ENCODE results near the gene PPP1R2. TPM values are rescaled to one million over a fixed set of nuclear protein-coding genes. Genes with fewer than 3 reads are reported as not detected.
"Not testable (repeated sequence)": the region's sequence is repeated elsewhere in the genome, so short reads cannot be mapped to it uniquely, and the experiment has no call there.

Gene PPP1R2
- total RNA-seq = 100 to 1,000 TPM in 1 of 9 donors, 10 to 100 TPM in 8; 35.8 to 179 (median 50.1) TPM
- 100 to 1,000 TPM in 1 of 3 donors, 10 to 100 TPM in 2; 13.6 to 107 (median 16.2) TPM for polyA plus RNA-seq
- long read RNA-seq, donor 1, transcript PPP1R2-206 (6 exons, 3,450 nt) = major isoform, 22 of 26 reads
- long read RNA-seq, donor 1, partial matches to known transcripts = 0 of 26 reads
- long read RNA-seq, donor 1, other reads (novel, unspliced or antisense) = 0 of 26 reads
- long read RNA-seq, donor 2, transcript PPP1R2-206 (6 exons, 3,450 nt) = major isoform, 14 of 15 reads
- long read RNA-seq, donor 2, partial matches to known transcripts = 0 of 15 reads
- long read RNA-seq, donor 2, other reads (novel, unspliced or antisense) = 0 of 15 reads
- long read RNA-seq, donor 3, transcript PPP1R2-206 (6 exons, 3,450 nt) = major isoform, 12 of 13 reads
- long read RNA-seq, donor 3, partial matches to known transcripts = 0 of 13 reads
- long read RNA-seq, donor 3, other reads (novel, unspliced or antisense) = 0 of 13 reads
- long read RNA-seq, donor 4, transcript PPP1R2-206 (6 exons, 3,450 nt) = major isoform, 34 of 41 reads
- long read RNA-seq, donor 4, partial matches to known transcripts = 4 of 41 reads
- long read RNA-seq, donor 4, other reads (novel, unspliced or antisense) = 3 of 41 reads
- long read RNA-seq, donor 5, transcript PPP1R2-206 (6 exons, 3,450 nt) = major isoform, 114 of 124 reads
- long read RNA-seq, donor 5, partial matches to known transcripts = 0 of 124 reads
- long read RNA-seq, donor 5, other reads (novel, unspliced or antisense) = 8 of 124 reads
- long read RNA-seq, donor 6, transcript PPP1R2-206 (6 exons, 3,450 nt) = major isoform, 16 of 27 reads
- long read RNA-seq, donor 6, partial matches to known transcripts = 4 of 27 reads
- long read RNA-seq, donor 6, other reads (novel, unspliced or antisense) = 3 of 27 reads
- long read RNA-seq, donor 7, transcript PPP1R2-206 (6 exons, 3,450 nt) = major isoform, 6 of 8 reads
- long read RNA-seq, donor 7, partial matches to known transcripts = 0 of 8 reads
- long read RNA-seq, donor 7, other reads (novel, unspliced or antisense) = 0 of 8 reads
- long read RNA-seq, donor 8, transcript PPP1R2-206 (6 exons, 3,450 nt) = major isoform, 19 of 23 reads
- long read RNA-seq, donor 8, partial matches to known transcripts = 0 of 23 reads
- long read RNA-seq, donor 8, other reads (novel, unspliced or antisense) = 0 of 23 reads
- long read RNA-seq, donor 9, transcript PPP1R2-206 (6 exons, 3,450 nt) = major isoform, 19 of 24 reads
- long read RNA-seq, donor 9, partial matches to known transcripts = 0 of 24 reads
- long read RNA-seq, donor 9, other reads (novel, unspliced or antisense) = 0 of 24 reads
- long read RNA-seq, donor 10, transcript PPP1R2-206 (6 exons, 3,450 nt) = major isoform, 14 of 14 reads
- long read RNA-seq, donor 10, partial matches to known transcripts = 0 of 14 reads
- long read RNA-seq, donor 10, other reads (novel, unspliced or antisense) = 0 of 14 reads

- TF ChIP-seq CTCF (IDR thresholded peaks at IDR 0.05) (no peak), POLR2A (IDR thresholded peaks at IDR 0.05) (peak; percentile 94 to 99)
- Histone ChIP-seq H3K36me3 (replicated peaks in 1 of 2) (no peaks in the 10 kb centered on the region), H3K4me1 (replicated peaks in 1 of 2) (peaks cover 12 to 42% of the 10 kb centered on the region in 2 donors), H3K27me3 (no peaks in the 10 kb centered on the region), H3K27ac (peak within 1 kb of the TSS; percentile 45 to 98 (median 83)), H3K9me3 (replicated peaks in 1 of 3) (no peaks in the 10 kb centered on the region), H3K4me3 (peak within 1 kb of the TSS; percentile 36 to 97 (median 74))
- intact Hi-C loops (cut with DNase I) = no loop called here
- peak; percentile 90 to 96 (median 94) for DNase-seq
- WGBS, 4 donors = 0 to 1% (median 0%) methylated on average over 17 to 95 of the region's 95 CpGs
Observed at GRCh38 chr3:195542698-195543499, at the start of gene PPP1R2. Gene PPP1R2, minus strand, starts transcription at chr3:195543325. Its CDS starts 300 bp downstream, at chr3:195543025.

- Histone ChIP-seq H3K4me1 (replicated peaks in 1 of 2) (no peaks in the 10 kb centered on the region), H3K9me3 (replicated peaks in 1 of 3) (no peaks in the 10 kb centered on the region), H3K27ac (no peak overlapping the region), H3K36me3 (replicated peaks in 1 of 2) (no peaks in the 10 kb centered on the region), H3K27me3 (no peaks in the 10 kb centered on the region), H3K4me3 (no peak overlapping the region)
- 57 to 80% (median 69%) methylated on average over 2 of the region's 2 CpGs for WGBS, 4 donors
- no peak for DNase-seq
- intact Hi-C loops (cut with DNase I) = no loop called here
- TF ChIP-seq POLR2A (IDR thresholded peaks at IDR 0.05) (no peak), CTCF (IDR thresholded peaks at IDR 0.05) (no peak)
Observed at GRCh38 chr3:195591852-195592251, 48.7 kb upstream of the PPP1R2 start.

GRCh38 chr3:195591220-195591619 lies 48.1 kb upstream of the PPP1R2 start:
- Histone ChIP-seq H3K9me3 (replicated peaks in 1 of 3) (no peaks in the 10 kb centered on the region), H3K4me3 (no peak overlapping the region), H3K27me3 (no peaks in the 10 kb centered on the region), H3K4me1 (replicated peaks in 1 of 2) (no peaks in the 10 kb centered on the region), H3K36me3 (replicated peaks in 1 of 2) (no peaks in the 10 kb centered on the region), H3K27ac (no peak overlapping the region)
- TF ChIP-seq CTCF (IDR thresholded peaks at IDR 0.05) = no peak
- no peak for TF ChIP-seq POLR2A (IDR thresholded peaks at IDR 0.05)
- 37 to 58% (median 47%) methylated on average over 3 to 6 of the region's 6 CpGs for WGBS, 4 donors
- intact Hi-C loops (cut with DNase I) = no loop called here
- no peak for DNase-seq

DNA sequence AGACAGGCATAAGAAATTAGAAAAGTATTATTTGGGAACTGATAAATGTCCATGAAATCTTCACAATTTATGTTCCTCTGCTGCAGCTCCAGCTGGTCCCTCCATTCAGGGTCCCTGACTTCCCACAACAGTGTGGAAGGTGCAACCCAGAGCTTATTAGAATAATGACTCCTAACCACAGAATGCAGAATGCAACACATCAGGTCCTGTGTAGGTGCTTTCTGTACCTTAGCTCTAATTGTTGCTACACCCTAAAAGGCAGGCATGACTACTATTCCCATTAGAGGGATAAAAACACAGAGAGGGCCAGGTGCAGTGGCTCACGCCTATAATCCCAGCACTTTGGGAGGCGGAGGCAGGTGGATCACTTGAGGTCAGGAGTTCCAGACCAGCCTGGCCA lies 47.3 kb upstream of the PPP1R2 start:
- 84 to 95% (median 88%) methylated on average over 2 of the region's 2 CpGs for WGBS, 4 donors
- H3K9me3 ChIP-seq (replicated peaks in 1 of 3); H3K4me3 ChIP-seq; H3K27ac ChIP-seq; H3K36me3 ChIP-seq (replicated peaks in 1 of 2); H3K27me3 ChIP-seq; H3K4me1 ChIP-seq (replicated peaks in 1 of 2); DNase-seq; intact Hi-C loops (cut with DNase I): not testable (repeated sequence)

GRCh38 chr3:195589796-195590195 lies 46.7 kb upstream of the PPP1R2 start:
- H3K4me1 ChIP-seq (replicated peaks in 1 of 2); intact Hi-C loops (cut with DNase I); H3K9me3 ChIP-seq (replicated peaks in 1 of 3); H3K27me3 ChIP-seq; H3K4me3 ChIP-seq; H3K27ac ChIP-seq; DNase-seq; H3K36me3 ChIP-seq (replicated peaks in 1 of 2): not testable (repeated sequence)
- WGBS, 4 donors = 44 to 79% (median 70%) methylated on average over 6 of the region's 6 CpGs
